ENCODE results near the gene TMEM109. TPM values are rescaled to one million over a fixed set of nuclear protein-coding genes. Genes with fewer than 3 reads are reported as not detected.

Gene TMEM109
- total RNA-seq, 2 experiments from 2014 or later, result 27.8 to 32.9 TPM

DNA sequence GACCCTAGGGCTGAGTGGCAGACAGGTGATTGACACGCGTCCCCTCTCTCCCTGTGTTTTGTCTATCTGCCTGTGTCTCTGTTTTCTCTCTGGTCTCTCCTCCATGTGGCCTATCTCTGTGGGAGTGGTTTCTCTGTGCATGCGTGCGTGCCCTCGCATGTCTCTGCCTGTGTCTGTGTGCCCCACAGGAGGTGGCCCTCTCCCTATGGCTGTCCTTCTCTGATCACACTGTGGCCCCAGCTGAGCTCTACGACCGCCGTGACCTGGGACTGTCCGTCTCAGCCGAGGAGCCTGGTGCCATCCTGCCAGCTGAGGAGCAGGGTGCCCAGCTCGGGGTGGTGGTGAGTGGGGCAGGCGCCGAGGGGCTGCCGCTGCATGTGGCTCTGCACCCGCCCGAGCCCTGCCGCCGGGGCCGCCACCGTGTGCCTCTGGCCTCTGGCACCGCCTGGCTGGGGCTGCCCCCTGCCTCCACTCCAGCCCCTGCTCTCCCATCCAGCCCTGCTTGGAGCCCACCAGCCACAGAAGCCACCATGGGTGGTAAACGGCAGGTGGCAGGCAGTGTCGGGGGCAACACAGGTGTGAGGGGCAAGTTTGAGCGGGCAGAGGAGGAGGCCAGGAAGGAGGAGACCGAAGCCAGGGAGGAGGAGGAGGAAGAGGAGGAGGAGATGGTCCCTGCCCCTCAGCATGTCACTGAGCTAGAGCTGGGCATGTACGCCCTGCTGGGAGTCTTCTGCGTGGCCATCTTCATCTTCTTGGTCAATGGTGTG is 21.9 kb downstream of the TMEM109 start:
- ATAC-seq (ENCODE audit: poor library complexity), result no peak
- H3K27ac Mint-ChIP-seq, result no peak overlapping the region

DNA sequence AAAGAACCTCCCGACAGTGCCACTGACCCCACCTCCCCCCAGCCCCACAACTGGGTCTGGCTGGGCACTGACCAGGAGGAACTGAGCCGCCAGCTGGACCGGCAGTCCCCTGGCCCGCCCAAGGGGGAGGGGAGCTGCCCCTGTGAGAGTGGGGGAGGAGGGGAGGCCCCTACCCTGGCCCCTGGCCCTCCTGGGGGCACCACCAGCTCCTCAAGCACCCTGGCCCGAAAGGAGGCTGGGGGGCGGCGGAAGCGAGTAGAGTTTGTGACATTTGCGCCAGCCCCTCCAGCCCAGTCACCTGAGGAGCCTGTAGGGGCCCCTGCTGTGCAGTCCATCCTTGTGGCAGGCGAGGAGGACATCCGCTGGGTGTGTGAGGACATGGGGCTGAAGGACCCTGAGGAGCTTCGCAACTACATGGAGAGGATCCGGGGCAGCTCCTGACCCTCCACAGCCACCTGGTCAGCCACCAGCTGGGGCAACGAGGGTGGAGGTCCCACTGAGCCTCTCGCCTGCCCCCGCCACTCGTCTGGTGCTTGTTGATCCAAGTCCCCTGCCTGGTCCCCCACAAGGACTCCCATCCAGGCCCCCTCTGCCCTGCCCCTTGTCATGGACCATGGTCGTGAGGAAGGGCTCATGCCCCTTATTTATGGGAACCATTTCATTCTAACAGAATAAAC is 22.6 kb downstream of the TMEM109 start:
- ATAC-seq (ENCODE audit: poor library complexity), result no peak
- intact Hi-C loops (cut with DNase I, micrococcal nuclease), result no loop called here
- Mint-ChIP-seq H3K4me1 (ENCODE audit: low read depth) (no peaks in the 10 kb centered on the region), H3K4me3 (no peak overlapping the region), H3K36me3 (ENCODE audit: low read depth) (peaks cover 5% of the 10 kb centered on the region), H3K27ac (no peak overlapping the region), H3K9me3 (no peaks in the 10 kb centered on the region), H3K27me3 (no peaks in the 10 kb centered on the region)
- DNase-seq, result no peak
- CTCF ChIA-PET, result no interaction called here
- TF ChIP-seq, protein P1, sequence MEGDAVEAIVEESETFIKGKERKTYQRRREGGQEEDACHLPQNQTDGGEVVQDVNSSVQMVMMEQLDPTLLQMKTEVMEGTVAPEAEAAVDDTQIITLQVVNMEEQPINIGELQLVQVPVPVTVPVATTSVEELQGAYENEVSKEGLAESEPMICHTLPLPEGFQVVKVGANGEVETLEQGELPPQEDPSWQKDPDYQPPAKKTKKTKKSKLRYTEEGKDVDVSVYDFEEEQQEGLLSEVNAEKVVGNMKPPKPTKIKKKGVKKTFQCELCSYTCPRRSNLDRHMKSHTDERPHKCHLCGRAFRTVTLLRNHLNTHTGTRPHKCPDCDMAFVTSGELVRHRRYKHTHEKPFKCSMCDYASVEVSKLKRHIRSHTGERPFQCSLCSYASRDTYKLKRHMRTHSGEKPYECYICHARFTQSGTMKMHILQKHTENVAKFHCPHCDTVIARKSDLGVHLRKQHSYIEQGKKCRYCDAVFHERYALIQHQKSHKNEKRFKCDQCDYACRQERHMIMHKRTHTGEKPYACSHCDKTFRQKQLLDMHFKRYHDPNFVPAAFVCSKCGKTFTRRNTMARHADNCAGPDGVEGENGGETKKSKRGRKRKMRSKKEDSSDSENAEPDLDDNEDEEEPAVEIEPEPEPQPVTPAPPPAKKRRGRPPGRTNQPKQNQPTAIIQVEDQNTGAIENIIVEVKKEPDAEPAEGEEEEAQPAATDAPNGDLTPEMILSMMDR (IDR thresholded peaks at IDR 0.05), result no peak
- H3K27me3 ChIP-seq (ENCODE audit: control insufficient read depth in 1 of 2, insufficient read depth in 2 of 2, low read length in 2 of 2), result no peaks in the 10 kb centered on the region
- H3K4me1 ChIP-seq (ENCODE audit: insufficient read depth, low read length), result no peaks in the 10 kb centered on the region
- POLR2A ChIA-PET, result no interaction called here
- no peaks in the 10 kb centered on the region for H3K9me3 ChIP-seq (ENCODE audit: control insufficient read depth in 1 of 2, insufficient read depth in 1 of 2, low read length in 2 of 2)
- H3K36me3 ChIP-seq (ENCODE audit: insufficient read depth, low read length), result no peaks in the 10 kb centered on the region
- H3K4me3 ChIP-seq (ENCODE audit: low read length), result no peak overlapping the region
- no peak overlapping the region for H3K27ac ChIP-seq (ENCODE audit: low read depth in 1 of 2, low read length in 2 of 2)

More for the DNA sequence above, 21.9 kb downstream of the TMEM109 start:
- Histone ChIP-seq H3K27me3 (ENCODE audit: control insufficient read depth in 1 of 2, insufficient read depth in 2 of 2, low read length in 2 of 2) (peaks cover 0 to 2% of the 10 kb centered on the region in 2 experiments), H3K27ac (ENCODE audit: low read depth in 1 of 2, low read length in 2 of 2) (no peak overlapping the region), H3K4me3 (ENCODE audit: low read length) (no peak overlapping the region), H3K36me3 (ENCODE audit: insufficient read depth, low read length) (no peaks in the 10 kb centered on the region), H3K9me3 (ENCODE audit: control insufficient read depth in 1 of 2, insufficient read depth in 1 of 2, low read length in 2 of 2) (no peaks in the 10 kb centered on the region), H3K4me1 (ENCODE audit: insufficient read depth, low read length) (no peaks in the 10 kb centered on the region)
- no peaks in the 10 kb centered on the region for H3K36me3 Mint-ChIP-seq (ENCODE audit: low read depth)
- intact Hi-C loops (cut with DNase I, micrococcal nuclease), result no loop called here
- ChIA-PET POLR2A (no interaction called here), CTCF (no interaction called here)
- H3K9me3 Mint-ChIP-seq, result no peaks in the 10 kb centered on the region
- H3K4me3 Mint-ChIP-seq, result no peak overlapping the region
- TF ChIP-seq, protein P1 (IDR thresholded peaks at IDR 0.05), result no peak
- no peak for DNase-seq
- no peaks in the 10 kb centered on the region for H3K4me1 Mint-ChIP-seq (ENCODE audit: low read depth)
- H3K27me3 Mint-ChIP-seq, result no peaks in the 10 kb centered on the region

DNA sequence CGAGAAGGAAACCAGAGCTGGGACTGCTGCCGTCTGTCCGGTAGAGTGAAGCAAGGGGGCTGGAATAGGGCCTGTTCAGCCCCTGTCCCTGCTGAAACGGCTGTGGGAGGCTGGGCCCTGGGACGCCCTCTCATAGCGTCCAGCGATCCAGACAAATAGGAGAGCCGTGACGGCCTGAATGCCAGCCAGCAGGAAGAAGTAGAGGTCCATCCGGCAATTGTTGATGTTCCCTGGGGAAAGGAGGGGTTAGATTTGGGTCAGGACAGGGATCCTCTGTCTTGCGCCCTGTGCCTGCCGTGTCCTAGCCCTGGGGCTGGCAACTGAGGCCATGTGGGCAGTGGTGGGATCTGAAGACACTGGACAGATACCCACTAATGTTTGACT is 23.2 kb downstream of the TMEM109 start:
- no peaks in the 10 kb centered on the region for H3K9me3 Mint-ChIP-seq
- ChIA-PET POLR2A (no interaction called here), CTCF (no interaction called here)
- no peak for DNase-seq
- H3K27me3 Mint-ChIP-seq, result no peaks in the 10 kb centered on the region
- H3K4me1 ChIP-seq (ENCODE audit: insufficient read depth, low read length), result no peaks in the 10 kb centered on the region
- TF ChIP-seq, protein P1 (IDR thresholded peaks at IDR 0.05), result no peak
- H3K27me3 ChIP-seq (ENCODE audit: control insufficient read depth in 1 of 2, insufficient read depth in 2 of 2, low read length in 2 of 2), result no peaks in the 10 kb centered on the region
- no peak overlapping the region for H3K27ac Mint-ChIP-seq
- no peaks in the 10 kb centered on the region for H3K9me3 ChIP-seq (ENCODE audit: control insufficient read depth in 1 of 2, insufficient read depth in 1 of 2, low read length in 2 of 2)
- no peak overlapping the region for H3K27ac ChIP-seq (ENCODE audit: low read depth in 1 of 2, low read length in 2 of 2)
- intact Hi-C loops (cut with DNase I, micrococcal nuclease), result no loop called here
- H3K36me3 ChIP-seq (ENCODE audit: insufficient read depth, low read length), result no peaks in the 10 kb centered on the region
- no peaks in the 10 kb centered on the region for H3K4me1 Mint-ChIP-seq (ENCODE audit: low read depth)
- peaks cover 6% of the 10 kb centered on the region for H3K36me3 Mint-ChIP-seq (ENCODE audit: low read depth)
- ATAC-seq (ENCODE audit: poor library complexity), result no peak
- no peak overlapping the region for H3K4me3 ChIP-seq (ENCODE audit: low read length)
- H3K4me3 Mint-ChIP-seq, result no peak overlapping the region

Data from CD4-positive, alpha-beta T cell (primary cell).